Activated naive CD4-positive, alpha-beta T cell treated with anti-CD3 and anti-CD28 coated beads, Interleukin-2, amount 50 U/mL, for 16 hours (primary cell): Measurements from ENCODE around the gene FRRS1L.

Experiments used
- DNase-seq: peaks from one replicate; pipeline ENCODE4 v3.0.0-alpha.2; 2020

FRRS1L gene

GRCh38 chr9:109172935-109173334 is 5.9 kb upstream of the FRRS1L start:
- no peak for DNase-seq

- DNase-seq: no peak
Measured at GRCh38 chr9:109171926-109172325, 4.9 kb upstream of the FRRS1L start.

GRCh38 chr9:109168170-109168569 is 1.1 kb upstream of the FRRS1L start:
- no peak for DNase-seq

- no peak for DNase-seq
Measured at GRCh38 chr9:109167716-109168115, 667 bp upstream of the FRRS1L start.

- DNase-seq: no peak
Measured at GRCh38 chr9:109166171-109166770, 778 bp downstream of the FRRS1L start.

GRCh38 chr9:109164042-109164441 is 3.0 kb downstream of the FRRS1L start:
- no peak for DNase-seq

GRCh38 chr9:109163194-109163593 is 3.9 kb downstream of the FRRS1L start:
- no peak for DNase-seq

GRCh38 chr9:109162677-109163076 is 4.4 kb downstream of the FRRS1L start:
- DNase-seq: no peak

- no peak for DNase-seq
Measured at GRCh38 chr9:109161471-109161870, 5.6 kb downstream of the FRRS1L start.

GRCh38 chr9:109159583-109159982 is 7.5 kb downstream of the FRRS1L start:
- DNase-seq: no peak

- DNase-seq: no peak
Measured at GRCh38 chr9:109158651-109159050, 8.4 kb downstream of the FRRS1L start.

- DNase-seq: no peak
Measured at GRCh38 chr9:109156708-109157107, 10.3 kb downstream of the FRRS1L start.

- no peak for DNase-seq
Measured at GRCh38 chr9:109150925-109151545, 16.0 kb downstream of the FRRS1L start.

- no peak for DNase-seq
Measured at GRCh38 chr9:109149722-109150121, 17.3 kb downstream of the FRRS1L start.

- DNase-seq: no peak
Measured at GRCh38 chr9:109149089-109149488, 18.0 kb downstream of the FRRS1L start.

- DNase-seq: no peak
Measured at GRCh38 chr9:109145051-109145450, 22.0 kb downstream of the FRRS1L start.

GRCh38 chr9:109143881-109144562 is 23.0 kb downstream of the FRRS1L start:
- no peak for DNase-seq

GRCh38 chr9:109141375-109141774 is 25.7 kb downstream of the FRRS1L start:
- no peak for DNase-seq

- no peak for DNase-seq
Measured at GRCh38 chr9:109139851-109140250, 27.2 kb downstream of the FRRS1L start.

- no peak for DNase-seq
Measured at GRCh38 chr9:109138421-109138820, 28.6 kb downstream of the FRRS1L start.

- DNase-seq: no peak
Measured at GRCh38 chr9:109134167-109134578, 32.9 kb downstream of the FRRS1L start.

GRCh38 chr9:109133533-109133932 is 33.5 kb downstream of the FRRS1L start:
- DNase-seq: no peak

- DNase-seq: no peak
Measured at GRCh38 chr9:109132567-109133021, 34.5 kb downstream of the FRRS1L start.

GRCh38 chr9:109129470-109130197 is 37.4 kb downstream of the FRRS1L start:
- no peak for DNase-seq
